ENCODE results near the gene FAM114A1. TPM values are rescaled to one million over a fixed set of nuclear protein-coding genes. Genes with fewer than 3 reads are reported as not detected.

FAM114A1 gene
- total RNA-seq = 10 to 100 TPM; 11.8 to 35.5 (median 17.2) TPM
- 10 to 100 TPM in 1 of 2 donors, 1 to 10 TPM in 1; 8.0 to 13.8 TPM for polyA plus RNA-seq
- long read RNA-seq, donor 1, partial matches to known transcripts = 1 of 3 reads
- long read RNA-seq, donor 1, other reads (novel, unspliced or antisense) = 2 of 3 reads
- long read RNA-seq, donor 2, full-length matches to known transcripts = 3 of 12 reads
- long read RNA-seq, donor 2, partial matches to known transcripts = 5 of 12 reads
- long read RNA-seq, donor 2, other reads (novel, unspliced or antisense) = 4 of 12 reads
- long read RNA-seq, donor 3, partial matches to known transcripts = 6 of 23 reads
- long read RNA-seq, donor 3, other reads (novel, unspliced or antisense) = 12 of 23 reads

- H3K4me1 ChIP-seq = peaks cover 0 to 42% (median 21%) of the 10 kb centered on the region in 9 donors
- H3K36me3 ChIP-seq = peaks cover 0 to 28% (median 8%) of the 10 kb centered on the region in 9 donors
- no peaks in the 10 kb centered on the region for H3K9me3 ChIP-seq
- ATAC-seq = peak; percentile 95 to 99 (median 97)
- DNase-seq = peak; percentile 83 to 87
- intact Hi-C loops (cut with DNase I) = loop anchor here in 1 of 10 donors (10.0 kb wide), 1 partner anchor 103 kb away; no protein-coding TSS in a partner anchor
- WGBS, 2 donors = 0 to 1% methylated on average over 38 to 66 of the region's 66 CpGs
- no peak for TF ChIP-seq CTCF (IDR thresholded peaks at IDR 0.05)
- H3K27ac ChIP-seq = peak within 1 kb of the TSS; percentile 81 to 96 (median 93)
- peak within 1 kb of the TSS; percentile 66 to 96 (median 90) for H3K4me3 ChIP-seq
- no peaks in the 10 kb centered on the region for H3K27me3 ChIP-seq
Measured at GRCh38 chr4:38867478-38868058, at the start of gene FAM114A1. Gene FAM114A1 (plus strand): TSS chr4:38867806. CDS start chr4:38878079, 10,273 bp downstream.

- no peak overlapping the region for H3K4me3 ChIP-seq
- H3K27me3 ChIP-seq = peaks cover 0 to 3% (median 0%) of the 10 kb centered on the region in 7 donors
- 66 to 67% methylated on average over 5 of the region's 5 CpGs for WGBS, 2 donors
- ATAC-seq (no peak), DNase-seq (no peak)
- intact Hi-C loops (cut with DNase I) = no loop called here
- H3K36me3 ChIP-seq = no peaks in the 10 kb centered on the region
- H3K27ac ChIP-seq = no peak overlapping the region
- H3K9me3 ChIP-seq = peaks cover 0 to 19% (median 0%) of the 10 kb centered on the region in 11 donors
- H3K4me1 ChIP-seq = peaks cover 0 to 59% (median 0%) of the 10 kb centered on the region in 9 donors
- TF ChIP-seq CTCF (IDR thresholded peaks at IDR 0.05) = no peak
Measured at GRCh38 chr4:38818441-38818976, 49.1 kb upstream of the FAM114A1 start.

GRCh38 chr4:38819569-38819968 is 48.0 kb upstream of the FAM114A1 start:
- Histone ChIP-seq H3K36me3 (peaks cover 0 to 4% (median 0%) of the 10 kb centered on the region in 9 donors), H3K27ac (no peak overlapping the region), H3K4me1 (peaks cover 0 to 48% (median 0%) of the 10 kb centered on the region in 9 donors), H3K9me3 (peaks cover 0 to 22% (median 0%) of the 10 kb centered on the region in 11 donors), H3K27me3 (peaks cover 0 to 1% (median 0%) of the 10 kb centered on the region in 7 donors), H3K4me3 (no peak overlapping the region)
- 76% methylated on average over 3 of the region's 3 CpGs for WGBS, 2 donors
- TF ChIP-seq CTCF (IDR thresholded peaks at IDR 0.05) = no peak
- intact Hi-C loops (cut with DNase I) = loop anchor here in 1 of 10 donors (1.0 kb wide), 1 partner anchor 43 kb away; no protein-coding TSS in a partner anchor
- ATAC-seq (no peak), DNase-seq (no peak)

- Histone ChIP-seq H3K27me3 (no peaks in the 10 kb centered on the region), H3K36me3 (peaks cover 0 to 4% (median 0%) of the 10 kb centered on the region in 9 donors), H3K9me3 (peaks cover 0 to 15% (median 0%) of the 10 kb centered on the region in 11 donors), H3K4me3 (no peak overlapping the region), H3K27ac (no peak overlapping the region), H3K4me1 (peaks cover 0 to 39% (median 0%) of the 10 kb centered on the region in 9 donors)
- DNase-seq (no peak), ATAC-seq (no peak)
- WGBS, 2 donors = 84 to 89% methylated on average over 4 of the region's 4 CpGs
- no peak for TF ChIP-seq CTCF (IDR thresholded peaks at IDR 0.05)
- intact Hi-C loops (cut with DNase I) = no loop called here
Measured at GRCh38 chr4:38820329-38821061, 47.1 kb upstream of the FAM114A1 start.
